ENCODE measurements around the gene USF1. TPM values are rescaled to one million over a fixed set of nuclear protein-coding genes. Genes with fewer than 3 reads are reported as not detected.
"Not testable (repeated sequence)": the region's sequence is repeated elsewhere in the genome, so short reads cannot be mapped to it uniquely, and the experiment has no call there.

The USF1 gene
- total RNA-seq, 1 experiment from 2014 or later = 59.2 TPM

- not testable (repeated sequence) for H3K23ac ChIP-seq (ENCODE audit: insufficient read length, low read depth, low read length); H2BK12ac ChIP-seq (ENCODE audit: insufficient read length, low read depth, low read length); H4K8ac ChIP-seq (replicated peaks; ENCODE audit: insufficient read length, low read depth, low read length); H3K56ac ChIP-seq (ENCODE audit: insufficient read length, low read depth, low read length); H2BK5ac ChIP-seq (ENCODE audit: insufficient read length, low read length); H3K27me3 Mint-ChIP-seq (ENCODE audit: low read depth); H3K79me2 ChIP-seq (ENCODE audit: insufficient read depth, low read length); H3K4me2 ChIP-seq (ENCODE audit: insufficient read depth, insufficient read length, low read length); H3K4me3 Mint-ChIP-seq; H2BK20ac ChIP-seq (ENCODE audit: low read depth, low read length, poor library complexity, severe bottlenecking); H4K5ac ChIP-seq (ENCODE audit: insufficient read length, low read depth, low read length); H4K91ac ChIP-seq (ENCODE audit: insufficient read length, low read depth, low read length); H3K4me1 ChIP-seq (ENCODE audit: insufficient read depth, low read length); H2AFZ ChIP-seq (ENCODE audit: low read length); H2BK120ac ChIP-seq (ENCODE audit: low read depth, low read length, poor library complexity, severe bottlenecking); H3K27me3 ChIP-seq (ENCODE audit: insufficient read depth, low read length); H3K14ac ChIP-seq (ENCODE audit: insufficient read depth, low read length); H3K9ac ChIP-seq (ENCODE audit: extremely low read depth, insufficient read length, low read length); H4K20me1 ChIP-seq (ENCODE audit: control insufficient read depth, insufficient read depth, insufficient read length); H3K79me1 ChIP-seq (ENCODE audit: insufficient read depth, low read depth, low read length, poor library complexity, severe bottlenecking); H3T11ph ChIP-seq (ENCODE audit: low read length); DNase-seq; H3K9me3 ChIP-seq (ENCODE audit: control insufficient read depth, low read depth, low read length); H3K27ac ChIP-seq (ENCODE audit: insufficient read length, low read depth, low read length); H3K4ac ChIP-seq (ENCODE audit: low read depth, low read length); H3K23me2 ChIP-seq (ENCODE audit: insufficient read length, low read depth, low read length, poor library complexity, severe bottlenecking); H2AK5ac ChIP-seq (ENCODE audit: insufficient read length, low read length); H2BK15ac ChIP-seq (ENCODE audit: low read depth, low read length); H3K18ac ChIP-seq (ENCODE audit: insufficient read length, low read depth, low read length)
- Mint-ChIP-seq H3K9me3 (peaks cover 14 to 15% of the 10 kb centered on the region in 2 experiments; a peak in 4 of 5 replicates), H3K4me1 (peaks cover 7 to 13% of the 10 kb centered on the region in 2 experiments), H3K36me3 (ENCODE audit: insufficient read depth in 1 of 3, low read depth in 3 of 3) (peaks cover 6 to 21% (median 15%) of the 10 kb centered on the region in 3 experiments; a peak in 6 of 7 replicates), H3K27ac (0 out of 7 replicates have a peak overlapping the region, but pooled peaks of 1 of the 3 experiments have one; percentile 28)
- no CpG with 5 or more reads among the region's 1 CpG for WGBS (ENCODE audit: extremely low coverage, insufficient read length, low lambda C conversion rate)
These were observed 18.8 kb downstream of the USF1 start for GRCh38 chr1:161026954-161027353.

GRCh38 chr1:161022432-161022831, 23.3 kb downstream of the USF1 start:
- H3K56ac ChIP-seq (ENCODE audit: insufficient read length, low read depth, low read length); H4K20me1 ChIP-seq (ENCODE audit: control insufficient read depth, insufficient read depth, insufficient read length); H3K23me2 ChIP-seq (ENCODE audit: insufficient read length, low read depth, low read length, poor library complexity, severe bottlenecking); H2BK120ac ChIP-seq (ENCODE audit: low read depth, low read length, poor library complexity, severe bottlenecking); H3K9ac ChIP-seq (ENCODE audit: extremely low read depth, insufficient read length, low read length); H3K23ac ChIP-seq (ENCODE audit: insufficient read length, low read depth, low read length); H4K5ac ChIP-seq (ENCODE audit: insufficient read length, low read depth, low read length); H3K18ac ChIP-seq (ENCODE audit: insufficient read length, low read depth, low read length); H3K14ac ChIP-seq (ENCODE audit: insufficient read depth, low read length); H3K36me3 Mint-ChIP-seq (ENCODE audit: insufficient read depth in 1 of 3, low read depth in 3 of 3); H3K27me3 ChIP-seq (ENCODE audit: insufficient read depth, low read length); H3K4me2 ChIP-seq (ENCODE audit: insufficient read depth, insufficient read length, low read length); H3K4me1 ChIP-seq (ENCODE audit: insufficient read depth, low read length); H2AFZ ChIP-seq (ENCODE audit: low read length); H2BK15ac ChIP-seq (ENCODE audit: low read depth, low read length); H2BK12ac ChIP-seq (ENCODE audit: insufficient read length, low read depth, low read length); H4K8ac ChIP-seq (replicated peaks; ENCODE audit: insufficient read length, low read depth, low read length); H3K9me3 Mint-ChIP-seq; H3K27ac ChIP-seq (ENCODE audit: insufficient read length, low read depth, low read length); H3K79me1 ChIP-seq (ENCODE audit: insufficient read depth, low read depth, low read length, poor library complexity, severe bottlenecking); H3K27me3 Mint-ChIP-seq (ENCODE audit: low read depth); H2AK5ac ChIP-seq (ENCODE audit: insufficient read length, low read length); H2BK20ac ChIP-seq (ENCODE audit: low read depth, low read length, poor library complexity, severe bottlenecking); H3K9me3 ChIP-seq (ENCODE audit: control insufficient read depth, low read depth, low read length); DNase-seq; H3K4ac ChIP-seq (ENCODE audit: low read depth, low read length); H4K91ac ChIP-seq (ENCODE audit: insufficient read length, low read depth, low read length); H2BK5ac ChIP-seq (ENCODE audit: insufficient read length, low read length); H3T11ph ChIP-seq (ENCODE audit: low read length): not testable (repeated sequence)
- Mint-ChIP-seq H3K4me1 (peaks cover 38 to 48% of the 10 kb centered on the region in 2 experiments), H3K27ac (peak overlapping the region in 2 of 3 experiments; percentile 70 to 79; a peak in 2 of 7 replicates), H3K4me3 (peak overlapping the region; percentile 44 to 87)
- no CpG with 5 or more reads among the region's 12 CpGs for WGBS (ENCODE audit: extremely low coverage, insufficient read length, low lambda C conversion rate)
- peaks cover 29% of the 10 kb centered on the region for H3K79me2 ChIP-seq (ENCODE audit: insufficient read depth, low read length)
